Mammary epithelial cell (primary cell): ENCODE results near the gene RGL1.

ENCODE experiments used
- EZH2 ChIP-seq: IDR thresholded peaks from 2 replicates; pipeline ENCODE4 v1.6.1; 2012; ENCODE audit warnings: low read length, inconsistent platforms, borderline replicate concordance
- TF ChIP-seq, protein P1 (sequence below), 2 donors: IDR thresholded peaks in 1 of 2; conservative IDR thresholded peaks in 1 of 2; 2 replicates each; pipeline ENCODE4 v1.5.1; 2011 to 2012; ENCODE audit warnings: inconsistent platforms in 2 of 2, low read length in 2 of 2, mild to moderate bottlenecking in 2 of 2, control low read depth in 1 of 2, low read depth in 1 of 2; ENCODE audit not compliant: insufficient read depth in 1 of 2; ENCODE audit errors: extremely low read depth in 1 of 2

DNA sequence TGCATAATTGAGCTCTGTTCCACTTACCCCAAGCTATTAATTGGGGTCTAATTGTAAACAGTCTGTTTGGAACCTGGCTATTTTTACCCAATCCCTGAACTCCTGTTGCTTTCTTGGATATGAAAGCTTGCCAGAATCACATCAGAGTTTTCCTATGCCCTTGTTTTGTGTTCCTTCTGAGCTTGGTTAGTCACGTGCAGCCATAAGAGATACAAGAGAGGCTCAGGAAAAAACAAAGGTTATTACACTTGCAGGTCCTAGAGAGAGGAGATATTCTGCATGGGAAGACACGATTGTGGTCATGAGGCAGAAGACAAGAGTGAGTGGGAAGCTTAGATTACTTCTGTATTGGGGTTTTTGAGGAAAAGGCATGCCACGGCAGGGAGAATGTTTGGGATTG lies 46.0 kb upstream of the RGL1 start:
- TF ChIP-seq, protein P1, sequence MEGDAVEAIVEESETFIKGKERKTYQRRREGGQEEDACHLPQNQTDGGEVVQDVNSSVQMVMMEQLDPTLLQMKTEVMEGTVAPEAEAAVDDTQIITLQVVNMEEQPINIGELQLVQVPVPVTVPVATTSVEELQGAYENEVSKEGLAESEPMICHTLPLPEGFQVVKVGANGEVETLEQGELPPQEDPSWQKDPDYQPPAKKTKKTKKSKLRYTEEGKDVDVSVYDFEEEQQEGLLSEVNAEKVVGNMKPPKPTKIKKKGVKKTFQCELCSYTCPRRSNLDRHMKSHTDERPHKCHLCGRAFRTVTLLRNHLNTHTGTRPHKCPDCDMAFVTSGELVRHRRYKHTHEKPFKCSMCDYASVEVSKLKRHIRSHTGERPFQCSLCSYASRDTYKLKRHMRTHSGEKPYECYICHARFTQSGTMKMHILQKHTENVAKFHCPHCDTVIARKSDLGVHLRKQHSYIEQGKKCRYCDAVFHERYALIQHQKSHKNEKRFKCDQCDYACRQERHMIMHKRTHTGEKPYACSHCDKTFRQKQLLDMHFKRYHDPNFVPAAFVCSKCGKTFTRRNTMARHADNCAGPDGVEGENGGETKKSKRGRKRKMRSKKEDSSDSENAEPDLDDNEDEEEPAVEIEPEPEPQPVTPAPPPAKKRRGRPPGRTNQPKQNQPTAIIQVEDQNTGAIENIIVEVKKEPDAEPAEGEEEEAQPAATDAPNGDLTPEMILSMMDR (conservative IDR thresholded peaks at IDR 0.05 in 1 of 2, IDR thresholded peaks at IDR 0.05 in 1 of 2; ENCODE audit: extremely low read depth in 1 of 2, insufficient read depth in 1 of 2, low read depth in 1 of 2, low read length in 2 of 2), result no peak
- no peak for TF ChIP-seq EZH2
